H9 (cell line): ENCODE results near the gene RUFY2. TPM values are rescaled to one million over a fixed set of nuclear protein-coding genes. Genes with fewer than 3 reads are reported as not detected.

Experiments used
- DNase-seq: peaks from one replicate; pipeline ENCODE4 v3.0.0-alpha.2; 2017
- H2AFZ ChIP-seq: one replicate; pipeline ENCODE4 v1.6.1; 2013; ENCODE audit warnings: mild to moderate bottlenecking, low read length, control low read depth, moderate library complexity
- H2AK5ac ChIP-seq: 2 replicates; pipeline ENCODE4 v1.6.1; 2013; ENCODE audit warnings: low read length, control low read depth, mixed read lengths; ENCODE audit not compliant: insufficient read length
- H2BK120ac ChIP-seq: one replicate; pipeline ENCODE4 v1.6.1; 2013; ENCODE audit warnings: low read depth, mild to moderate bottlenecking, low read length, control low read depth, inconsistent platforms; ENCODE audit not compliant: poor library complexity, severe bottlenecking
- H2BK12ac ChIP-seq: 2 replicates; pipeline ENCODE4 v1.6.1; 2013; ENCODE audit warnings: low read length, control low read depth, mixed read lengths, low read depth; ENCODE audit not compliant: insufficient read length
- H2BK15ac ChIP-seq: 2 replicates; pipeline ENCODE4 v1.6.1; 2013; ENCODE audit warnings: low read depth, low read length, control low read depth
- H2BK20ac ChIP-seq: one replicate; pipeline ENCODE4 v1.6.1; 2013; ENCODE audit warnings: low read depth, mild to moderate bottlenecking, low read length, control low read depth, inconsistent platforms; ENCODE audit not compliant: poor library complexity, severe bottlenecking
- H2BK5ac ChIP-seq: 2 replicates; pipeline ENCODE4 v1.6.1; 2013; ENCODE audit warnings: low read length, control low read depth, mixed read lengths; ENCODE audit not compliant: insufficient read length
- H3K14ac ChIP-seq: 2 replicates; pipeline ENCODE4 v1.6.1; 2013; ENCODE audit warnings: low read length, control low read depth; ENCODE audit not compliant: insufficient read depth
- H3K18ac ChIP-seq: 2 replicates; pipeline ENCODE4 v1.6.1; 2013; ENCODE audit warnings: low read depth, mild to moderate bottlenecking, mixed read lengths, low read length, control low read depth; ENCODE audit not compliant: insufficient read length
- H3K23ac ChIP-seq: 2 replicates; pipeline ENCODE4 v1.6.1; 2013; ENCODE audit warnings: low read length, control low read depth, mixed read lengths, low read depth; ENCODE audit not compliant: insufficient read length
- H3K23me2 ChIP-seq: 2 replicates; pipeline ENCODE4 v1.6.1; 2013; ENCODE audit warnings: low read depth, mild to moderate bottlenecking, mixed read lengths, low read length, control low read depth; ENCODE audit not compliant: insufficient read length, poor library complexity, severe bottlenecking
- H3K27ac ChIP-seq: 2 replicates; pipeline ENCODE4 v1.5.1; 2013; ENCODE audit warnings: low read length, control low read depth, mixed read lengths, low read depth; ENCODE audit not compliant: insufficient read length
- H3K27me3 ChIP-seq: 2 replicates; pipeline ENCODE4 v1.6.1; 2013; ENCODE audit warnings: low read length, control low read depth, inconsistent platforms; ENCODE audit not compliant: insufficient read depth
- H3K4ac ChIP-seq: 2 replicates; pipeline ENCODE4 v1.6.1; 2013; ENCODE audit warnings: low read depth, mild to moderate bottlenecking, control low read depth, inconsistent platforms, low read length, moderate library complexity
- H3K4me1 ChIP-seq: 2 replicates; pipeline ENCODE4 v1.6.1; 2013; ENCODE audit warnings: low read length, control low read depth, inconsistent platforms; ENCODE audit not compliant: insufficient read depth
- H3K4me2 ChIP-seq: 2 replicates; pipeline ENCODE4 v1.6.1; 2013; ENCODE audit warnings: low read length, control low read depth, mixed read lengths; ENCODE audit not compliant: insufficient read length, insufficient read depth
- H3K56ac ChIP-seq: 2 replicates; pipeline ENCODE4 v1.6.1; 2013; ENCODE audit warnings: low read depth, mild to moderate bottlenecking, mixed read lengths, low read length, control low read depth; ENCODE audit not compliant: insufficient read length
- H3K79me1 ChIP-seq: 2 replicates; pipeline ENCODE4 v1.6.1; 2013; ENCODE audit warnings: low read depth, mild to moderate bottlenecking, moderate library complexity, low read length, control low read depth, inconsistent platforms; ENCODE audit not compliant: insufficient read depth, poor library complexity, severe bottlenecking
- H3K79me2 ChIP-seq: 2 replicates; pipeline ENCODE4 v1.6.1; 2013; ENCODE audit warnings: low read length, control low read depth, inconsistent platforms; ENCODE audit not compliant: insufficient read depth
- H3K9ac ChIP-seq: 2 replicates; pipeline ENCODE4 v1.6.1; 2013; ENCODE audit warnings: low read length, control low read depth, mixed read lengths; ENCODE audit not compliant: insufficient read length; ENCODE audit errors: extremely low read depth
- H3K9me3 ChIP-seq: one replicate; pipeline ENCODE4 v1.6.1; 2013; ENCODE audit warnings: low read depth, low read length, inconsistent platforms; ENCODE audit not compliant: control insufficient read depth
- H3T11ph ChIP-seq: one replicate; pipeline ENCODE4 v1.6.1; 2013; ENCODE audit warnings: mild to moderate bottlenecking, low read length, control low read depth, inconsistent platforms
- H4K20me1 ChIP-seq: one replicate; pipeline ENCODE4 v1.6.1; 2013; ENCODE audit not compliant: control insufficient read depth, insufficient read length, insufficient read depth
- H4K5ac ChIP-seq: 2 replicates; pipeline ENCODE4 v1.6.1; 2013; ENCODE audit warnings: low read depth, mild to moderate bottlenecking, mixed read lengths, low read length, control low read depth; ENCODE audit not compliant: insufficient read length
- H4K8ac ChIP-seq: replicated peaks from 2 replicates; pipeline ENCODE4 v1.6.1; 2013; ENCODE audit warnings: low read length, control low read depth, mixed read lengths, low read depth; ENCODE audit not compliant: insufficient read length
- H4K91ac ChIP-seq: 2 replicates; pipeline ENCODE4 v1.6.1; 2013; ENCODE audit warnings: low read depth, mild to moderate bottlenecking, moderate library complexity, mixed read lengths, low read length, control low read depth; ENCODE audit not compliant: insufficient read length
- H3K27ac Mint-ChIP-seq, 3 experiments: 2 replicates in 2 of 3; 3 replicates in 1 of 3; pipeline ENCODE4 v1.8.0; 2020 to 2021; ENCODE audit warnings: mixed read lengths in 3 of 3, mild to moderate bottlenecking in 1 of 3, moderate library complexity in 1 of 3
- H3K27me3 Mint-ChIP-seq: 2 replicates; pipeline ENCODE4 v1.8.0; 2021; ENCODE audit warnings: low read depth, mild to moderate bottlenecking, moderate library complexity, mixed read lengths
- H3K36me3 Mint-ChIP-seq, 3 experiments: 2 replicates in 2 of 3; 3 replicates in 1 of 3; pipeline ENCODE4 v1.8.0; 2020 to 2021; ENCODE audit warnings: low read depth in 3 of 3, mixed read lengths in 3 of 3; ENCODE audit not compliant: insufficient read depth in 1 of 3
- H3K4me1 Mint-ChIP-seq, 2 experiments: 2 replicates each; pipeline ENCODE4 v1.8.0; 2020; ENCODE audit warnings: mixed read lengths in 2 of 2
- H3K4me3 Mint-ChIP-seq, 2 experiments: 2 replicates in 1 of 2; 3 replicates in 1 of 2; pipeline ENCODE4 v1.8.0; 2020 to 2021; ENCODE audit warnings: mild to moderate bottlenecking in 2 of 2, mixed read lengths in 2 of 2, moderate library complexity in 1 of 2
- H3K9me3 Mint-ChIP-seq, 2 experiments: 2 replicates in 1 of 2; 3 replicates in 1 of 2; pipeline ENCODE4 v1.8.0; 2020; ENCODE audit warnings: mild to moderate bottlenecking in 2 of 2, mixed read lengths in 2 of 2, moderate library complexity in 1 of 2
- WGBS: extraction: QIAGEN DNeasy Blood & Tissue Kit; methylation state at CpG from one replicate; pipeline ENCODE4 v1.1.7; 2013; ENCODE audit warnings: missing lambda C conversion rate, low lambda C conversion rate, mixed read lengths; ENCODE audit not compliant: insufficient read length; ENCODE audit errors: extremely low coverage; 5-methylcytosine and 5-hydroxymethylcytosine counted together
- total RNA-seq: library from RNA; stranded (reverse); gene quantifications from 2 replicates; pipeline ENCODE4 v1.2.1, GENCODE V29; 2021
- TF ChIP-seq, protein P1 (sequence below): fragments of 200-600 bp; sonication (generic); conservative IDR thresholded peaks from 3 replicates; pipeline ENCODE4 v1.8.0; 2021; ENCODE audit warnings: antibody characterized with exemption, mild to moderate bottlenecking

Gene RUFY2
- total RNA-seq, 1 experiment from 2014 or later: 14.1 TPM

DNA sequence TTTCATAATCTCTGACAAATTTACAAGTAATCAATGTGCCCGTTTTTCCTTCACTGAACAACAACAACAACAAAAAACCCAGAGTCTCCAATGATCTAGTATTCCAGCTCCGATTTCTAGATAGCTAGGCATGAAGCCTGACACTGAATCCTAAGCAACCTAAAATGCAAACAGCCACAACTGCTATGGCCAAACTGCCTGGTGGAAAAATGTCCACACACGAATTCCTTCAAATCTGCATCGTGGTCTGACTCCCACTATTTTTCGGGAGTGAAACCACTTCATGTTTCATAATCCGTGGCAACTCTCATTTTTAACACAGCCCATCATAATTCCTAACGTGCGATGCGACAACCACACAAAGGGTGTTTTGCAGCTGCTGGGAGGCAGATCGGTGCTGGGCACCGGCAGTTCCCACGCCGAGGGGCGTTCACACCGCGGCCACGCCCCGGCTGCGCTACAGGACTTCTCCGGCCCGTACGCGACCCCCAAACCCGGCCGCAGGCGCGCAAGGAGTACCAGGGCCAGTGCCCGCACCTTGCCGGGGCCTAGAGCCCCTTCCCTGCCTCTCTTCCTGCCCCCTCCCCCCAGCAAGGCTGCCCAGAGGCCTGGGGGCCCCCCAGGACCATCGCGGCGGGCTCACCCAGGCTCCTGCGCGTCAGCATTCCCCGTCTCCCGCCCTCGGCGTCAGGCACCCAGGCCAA, 814 bp downstream of the RUFY2 start:
- H3K27ac Mint-ChIP-seq: peak overlapping the region; percentile 74 to 97 (median 89); a peak in 6 of 7 replicates
- no peaks in the 10 kb centered on the region for H3K27me3 ChIP-seq
- H2AFZ ChIP-seq: peak overlapping the region; percentile 26
- H3K4ac ChIP-seq: no peak overlapping the region
- no peaks in the 10 kb centered on the region for H3K9me3 ChIP-seq
- H3T11ph ChIP-seq: no peak overlapping the region
- H3K36me3 Mint-ChIP-seq: peaks cover 2 to 6% (median 3%) of the 10 kb centered on the region in 3 experiments; a peak in 5 of 7 replicates
- H2BK20ac ChIP-seq: no peak overlapping the region
- TF ChIP-seq, protein P1, sequence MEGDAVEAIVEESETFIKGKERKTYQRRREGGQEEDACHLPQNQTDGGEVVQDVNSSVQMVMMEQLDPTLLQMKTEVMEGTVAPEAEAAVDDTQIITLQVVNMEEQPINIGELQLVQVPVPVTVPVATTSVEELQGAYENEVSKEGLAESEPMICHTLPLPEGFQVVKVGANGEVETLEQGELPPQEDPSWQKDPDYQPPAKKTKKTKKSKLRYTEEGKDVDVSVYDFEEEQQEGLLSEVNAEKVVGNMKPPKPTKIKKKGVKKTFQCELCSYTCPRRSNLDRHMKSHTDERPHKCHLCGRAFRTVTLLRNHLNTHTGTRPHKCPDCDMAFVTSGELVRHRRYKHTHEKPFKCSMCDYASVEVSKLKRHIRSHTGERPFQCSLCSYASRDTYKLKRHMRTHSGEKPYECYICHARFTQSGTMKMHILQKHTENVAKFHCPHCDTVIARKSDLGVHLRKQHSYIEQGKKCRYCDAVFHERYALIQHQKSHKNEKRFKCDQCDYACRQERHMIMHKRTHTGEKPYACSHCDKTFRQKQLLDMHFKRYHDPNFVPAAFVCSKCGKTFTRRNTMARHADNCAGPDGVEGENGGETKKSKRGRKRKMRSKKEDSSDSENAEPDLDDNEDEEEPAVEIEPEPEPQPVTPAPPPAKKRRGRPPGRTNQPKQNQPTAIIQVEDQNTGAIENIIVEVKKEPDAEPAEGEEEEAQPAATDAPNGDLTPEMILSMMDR: no peak
- H3K18ac ChIP-seq: no peak overlapping the region
- peak overlapping the region; percentile 93 to 95 for H3K4me3 Mint-ChIP-seq
- no peak overlapping the region for H3K27ac ChIP-seq
- H2BK15ac ChIP-seq: no peak overlapping the region
- no peak overlapping the region for H2BK12ac ChIP-seq
- H3K14ac ChIP-seq: peak overlapping the region; percentile 81; the same call in 1 of the 2 replicates
- H3K9ac ChIP-seq: peak overlapping the region; percentile 37
- peaks cover 6% of the 10 kb centered on the region; the same call in 1 of the 2 replicates for H3K79me2 ChIP-seq
- peaks cover 17 to 18% of the 10 kb centered on the region in 2 experiments for H3K4me1 Mint-ChIP-seq
- no peaks in the 10 kb centered on the region for H3K4me1 ChIP-seq
- H2BK5ac ChIP-seq: no peak overlapping the region
- H3K79me1 ChIP-seq: no peaks in the 10 kb centered on the region
- no peak overlapping the region for H2AK5ac ChIP-seq
- no peak overlapping the region for H4K91ac ChIP-seq
- no peak overlapping the region for H2BK120ac ChIP-seq
- peaks cover 8% of the 10 kb centered on the region for H3K23me2 ChIP-seq
- H3K27me3 Mint-ChIP-seq: peaks cover 1% of the 10 kb centered on the region; the same call in 1 of the 2 replicates
- H3K4me2 ChIP-seq: peak overlapping the region; percentile 80
- DNase-seq: peak; percentile 80
- no peak overlapping the region for H3K56ac ChIP-seq
- H3K23ac ChIP-seq: no peak overlapping the region
- no peaks in the 10 kb centered on the region for H4K20me1 ChIP-seq
- no peak overlapping the region for H4K5ac ChIP-seq
- no peaks in the 10 kb centered on the region for H3K9me3 Mint-ChIP-seq
- H4K8ac ChIP-seq: no peak overlapping the region
- no CpG with 5 or more reads among the region's 38 CpGs for WGBS
